H9 (cell line): Measurements from ENCODE around the gene DGKG. TPM values are rescaled to one million over a fixed set of nuclear protein-coding genes. Genes with fewer than 3 reads are reported as not detected.

ENCODE experiments used
- DNase-seq: peaks from one replicate; pipeline ENCODE4 v3.0.0-alpha.2; 2017
- H2AFZ ChIP-seq: one replicate; pipeline ENCODE4 v1.6.1; 2013; ENCODE audit warnings: mild to moderate bottlenecking, low read length, control low read depth, moderate library complexity
- H2AK5ac ChIP-seq: 2 replicates; pipeline ENCODE4 v1.6.1; 2013; ENCODE audit warnings: low read length, control low read depth, mixed read lengths; ENCODE audit not compliant: insufficient read length
- H2BK120ac ChIP-seq: one replicate; pipeline ENCODE4 v1.6.1; 2013; ENCODE audit warnings: low read depth, mild to moderate bottlenecking, low read length, control low read depth, inconsistent platforms; ENCODE audit not compliant: poor library complexity, severe bottlenecking
- H2BK12ac ChIP-seq: 2 replicates; pipeline ENCODE4 v1.6.1; 2013; ENCODE audit warnings: low read length, control low read depth, mixed read lengths, low read depth; ENCODE audit not compliant: insufficient read length
- H2BK15ac ChIP-seq: 2 replicates; pipeline ENCODE4 v1.6.1; 2013; ENCODE audit warnings: low read depth, low read length, control low read depth
- H2BK20ac ChIP-seq: one replicate; pipeline ENCODE4 v1.6.1; 2013; ENCODE audit warnings: low read depth, mild to moderate bottlenecking, low read length, control low read depth, inconsistent platforms; ENCODE audit not compliant: poor library complexity, severe bottlenecking
- H2BK5ac ChIP-seq: 2 replicates; pipeline ENCODE4 v1.6.1; 2013; ENCODE audit warnings: low read length, control low read depth, mixed read lengths; ENCODE audit not compliant: insufficient read length
- H3K14ac ChIP-seq: 2 replicates; pipeline ENCODE4 v1.6.1; 2013; ENCODE audit warnings: low read length, control low read depth; ENCODE audit not compliant: insufficient read depth
- H3K18ac ChIP-seq: 2 replicates; pipeline ENCODE4 v1.6.1; 2013; ENCODE audit warnings: low read depth, mild to moderate bottlenecking, mixed read lengths, low read length, control low read depth; ENCODE audit not compliant: insufficient read length
- H3K23ac ChIP-seq: 2 replicates; pipeline ENCODE4 v1.6.1; 2013; ENCODE audit warnings: low read length, control low read depth, mixed read lengths, low read depth; ENCODE audit not compliant: insufficient read length
- H3K23me2 ChIP-seq: 2 replicates; pipeline ENCODE4 v1.6.1; 2013; ENCODE audit warnings: low read depth, mild to moderate bottlenecking, mixed read lengths, low read length, control low read depth; ENCODE audit not compliant: insufficient read length, poor library complexity, severe bottlenecking
- H3K27ac ChIP-seq: 2 replicates; pipeline ENCODE4 v1.5.1; 2013; ENCODE audit warnings: low read length, control low read depth, mixed read lengths, low read depth; ENCODE audit not compliant: insufficient read length
- H3K27me3 ChIP-seq: 2 replicates; pipeline ENCODE4 v1.6.1; 2013; ENCODE audit warnings: low read length, control low read depth, inconsistent platforms; ENCODE audit not compliant: insufficient read depth
- H3K4ac ChIP-seq: 2 replicates; pipeline ENCODE4 v1.6.1; 2013; ENCODE audit warnings: low read depth, mild to moderate bottlenecking, control low read depth, inconsistent platforms, low read length, moderate library complexity
- H3K4me1 ChIP-seq: 2 replicates; pipeline ENCODE4 v1.6.1; 2013; ENCODE audit warnings: low read length, control low read depth, inconsistent platforms; ENCODE audit not compliant: insufficient read depth
- H3K4me2 ChIP-seq: 2 replicates; pipeline ENCODE4 v1.6.1; 2013; ENCODE audit warnings: low read length, control low read depth, mixed read lengths; ENCODE audit not compliant: insufficient read length, insufficient read depth
- H3K56ac ChIP-seq: 2 replicates; pipeline ENCODE4 v1.6.1; 2013; ENCODE audit warnings: low read depth, mild to moderate bottlenecking, mixed read lengths, low read length, control low read depth; ENCODE audit not compliant: insufficient read length
- H3K79me1 ChIP-seq: 2 replicates; pipeline ENCODE4 v1.6.1; 2013; ENCODE audit warnings: low read depth, mild to moderate bottlenecking, moderate library complexity, low read length, control low read depth, inconsistent platforms; ENCODE audit not compliant: insufficient read depth, poor library complexity, severe bottlenecking
- H3K79me2 ChIP-seq: 2 replicates; pipeline ENCODE4 v1.6.1; 2013; ENCODE audit warnings: low read length, control low read depth, inconsistent platforms; ENCODE audit not compliant: insufficient read depth
- H3K9ac ChIP-seq: 2 replicates; pipeline ENCODE4 v1.6.1; 2013; ENCODE audit warnings: low read length, control low read depth, mixed read lengths; ENCODE audit not compliant: insufficient read length; ENCODE audit errors: extremely low read depth
- H3K9me3 ChIP-seq: one replicate; pipeline ENCODE4 v1.6.1; 2013; ENCODE audit warnings: low read depth, low read length, inconsistent platforms; ENCODE audit not compliant: control insufficient read depth
- H3T11ph ChIP-seq: one replicate; pipeline ENCODE4 v1.6.1; 2013; ENCODE audit warnings: mild to moderate bottlenecking, low read length, control low read depth, inconsistent platforms
- H4K20me1 ChIP-seq: one replicate; pipeline ENCODE4 v1.6.1; 2013; ENCODE audit not compliant: control insufficient read depth, insufficient read length, insufficient read depth
- H4K5ac ChIP-seq: 2 replicates; pipeline ENCODE4 v1.6.1; 2013; ENCODE audit warnings: low read depth, mild to moderate bottlenecking, mixed read lengths, low read length, control low read depth; ENCODE audit not compliant: insufficient read length
- H4K8ac ChIP-seq: replicated peaks from 2 replicates; pipeline ENCODE4 v1.6.1; 2013; ENCODE audit warnings: low read length, control low read depth, mixed read lengths, low read depth; ENCODE audit not compliant: insufficient read length
- H4K91ac ChIP-seq: 2 replicates; pipeline ENCODE4 v1.6.1; 2013; ENCODE audit warnings: low read depth, mild to moderate bottlenecking, moderate library complexity, mixed read lengths, low read length, control low read depth; ENCODE audit not compliant: insufficient read length
- H3K27ac Mint-ChIP-seq, 3 experiments: 2 replicates in 2 of 3; 3 replicates in 1 of 3; pipeline ENCODE4 v1.8.0; 2020 to 2021; ENCODE audit warnings: mixed read lengths in 3 of 3, mild to moderate bottlenecking in 1 of 3, moderate library complexity in 1 of 3
- H3K27me3 Mint-ChIP-seq: 2 replicates; pipeline ENCODE4 v1.8.0; 2021; ENCODE audit warnings: low read depth, mild to moderate bottlenecking, moderate library complexity, mixed read lengths
- H3K36me3 Mint-ChIP-seq, 3 experiments: 2 replicates in 2 of 3; 3 replicates in 1 of 3; pipeline ENCODE4 v1.8.0; 2020 to 2021; ENCODE audit warnings: low read depth in 3 of 3, mixed read lengths in 3 of 3; ENCODE audit not compliant: insufficient read depth in 1 of 3
- H3K4me1 Mint-ChIP-seq, 2 experiments: 2 replicates each; pipeline ENCODE4 v1.8.0; 2020; ENCODE audit warnings: mixed read lengths in 2 of 2
- H3K4me3 Mint-ChIP-seq, 2 experiments: 2 replicates in 1 of 2; 3 replicates in 1 of 2; pipeline ENCODE4 v1.8.0; 2020 to 2021; ENCODE audit warnings: mild to moderate bottlenecking in 2 of 2, mixed read lengths in 2 of 2, moderate library complexity in 1 of 2
- H3K9me3 Mint-ChIP-seq, 2 experiments: 2 replicates in 1 of 2; 3 replicates in 1 of 2; pipeline ENCODE4 v1.8.0; 2020; ENCODE audit warnings: mild to moderate bottlenecking in 2 of 2, mixed read lengths in 2 of 2, moderate library complexity in 1 of 2
- CTCF ChIP-seq: fragments of 200-600 bp; sonication (generic); conservative IDR thresholded peaks from 3 replicates; pipeline ENCODE4 v1.8.0; 2021; ENCODE audit warnings: antibody characterized with exemption, mild to moderate bottlenecking
- WGBS: extraction: QIAGEN DNeasy Blood & Tissue Kit; methylation state at CpG from one replicate; pipeline ENCODE4 v1.1.7; 2013; ENCODE audit warnings: missing lambda C conversion rate, low lambda C conversion rate, mixed read lengths; ENCODE audit not compliant: insufficient read length; ENCODE audit errors: extremely low coverage; 5-methylcytosine and 5-hydroxymethylcytosine counted together
- total RNA-seq: library from RNA; stranded (reverse); gene quantifications from 2 replicates; pipeline ENCODE4 v1.2.1, GENCODE V29; 2021

Gene DGKG
- total RNA-seq, 1 experiment from 2014 or later, result not detected

GRCh38 chr3:186187401-186188275, 174.4 kb downstream of the DGKG start:
- Mint-ChIP-seq H3K27ac (no peak overlapping the region), H3K27me3 (peaks cover 11% of the 10 kb centered on the region), H3K36me3 (no peaks in the 10 kb centered on the region), H3K9me3 (no peaks in the 10 kb centered on the region; a peak in 2 of 5 replicates), H3K4me3 (no peak overlapping the region), H3K4me1 (no peaks in the 10 kb centered on the region)
- Histone ChIP-seq H3K23me2 (no peaks in the 10 kb centered on the region), H2BK120ac (no peak overlapping the region), H4K5ac (no peak overlapping the region), H3K23ac (no peak overlapping the region), H2AFZ (no peak overlapping the region), H3K4me1 (no peaks in the 10 kb centered on the region), H2AK5ac (no peak overlapping the region), H3K56ac (no peak overlapping the region), H3K9ac (no peak overlapping the region), H3K27me3 (peaks cover 3% of the 10 kb centered on the region; the same call in 1 of the 2 replicates), H2BK15ac (no peak overlapping the region), H2BK12ac (no peak overlapping the region), H3K14ac (no peak overlapping the region), H3K79me1 (no peaks in the 10 kb centered on the region), H3K79me2 (no peaks in the 10 kb centered on the region), H3K4me2 (no peak overlapping the region), H3T11ph (no peak overlapping the region), H4K20me1 (no peaks in the 10 kb centered on the region), H3K4ac (no peak overlapping the region), H3K27ac (no peak overlapping the region), H3K18ac (no peak overlapping the region), H4K8ac (no peak overlapping the region), H2BK5ac (no peak overlapping the region), H4K91ac (no peak overlapping the region), H3K9me3 (no peaks in the 10 kb centered on the region), H2BK20ac (no peak overlapping the region)
- no CpG with 5 or more reads among the region's 11 CpGs for whole genome bisulfite sequencing
- TF ChIP-seq CTCF, result no peak
- DNase-seq, result no peak
